HG02623 (cell line): ENCODE results near the gene N4BP2L1.

Experiments used
- ATAC-seq: cut with Tn5 transposase; IDR thresholded peaks from one replicate; pipeline ENCODE4 v1.9.1; 2021; ENCODE audit warnings: moderate library complexity; ENCODE audit not compliant: unreplicated experiment

N4BP2L1 gene

GRCh38 chr13:32432856-32433255, 4.9 kb upstream of the N4BP2L1 start:
- no peak for ATAC-seq

GRCh38 chr13:32431361-32431760, 3.4 kb upstream of the N4BP2L1 start:
- ATAC-seq, result no peak

GRCh38 chr13:32430018-32430747, 2.3 kb upstream of the N4BP2L1 start:
- no peak for ATAC-seq

GRCh38 chr13:32429433-32429909, 1.5 kb upstream of the N4BP2L1 start:
- no peak for ATAC-seq

- no peak for ATAC-seq
Measured at GRCh38 chr13:32428581-32429432, 877 bp upstream of the N4BP2L1 start.

- ATAC-seq, result peak; percentile 16
Measured at GRCh38 chr13:32426990-32427851, 709 bp downstream of the N4BP2L1 start.

GRCh38 chr13:32426191-32426989, 1.5 kb downstream of the N4BP2L1 start:
- peak; percentile 32 for ATAC-seq

GRCh38 chr13:32425158-32425557, 2.8 kb downstream of the N4BP2L1 start:
- ATAC-seq, result no peak

GRCh38 chr13:32423592-32423991, 4.3 kb downstream of the N4BP2L1 start:
- ATAC-seq, result no peak

GRCh38 chr13:32419862-32420261, 8.1 kb downstream of the N4BP2L1 start:
- ATAC-seq, result no peak

GRCh38 chr13:32417995-32418394, 9.9 kb downstream of the N4BP2L1 start:
- no peak for ATAC-seq

GRCh38 chr13:32415019-32415418, 12.9 kb downstream of the N4BP2L1 start:
- ATAC-seq, result no peak

GRCh38 chr13:32414580-32414979, 13.3 kb downstream of the N4BP2L1 start:
- no peak for ATAC-seq

- ATAC-seq, result no peak
Measured at GRCh38 chr13:32413284-32413683, 14.6 kb downstream of the N4BP2L1 start.

GRCh38 chr13:32409561-32410421, 18.1 kb downstream of the N4BP2L1 start:
- ATAC-seq, result no peak

- no peak for ATAC-seq
Measured at GRCh38 chr13:32409001-32409313, 19.0 kb downstream of the N4BP2L1 start.

- no peak for ATAC-seq
Measured at GRCh38 chr13:32408296-32409000, 19.5 kb downstream of the N4BP2L1 start.

GRCh38 chr13:32407854-32408253, 20.1 kb downstream of the N4BP2L1 start:
- no peak for ATAC-seq

- ATAC-seq, result no peak
Measured at GRCh38 chr13:32403108-32403507, 24.8 kb downstream of the N4BP2L1 start.
